HFF-Myc (cell line): ENCODE results near the gene CLEC16A.

Experiments
- DNase-seq: peaks from one replicate; pipeline ENCODE4 v3.0.0-alpha.2; 2011; ENCODE audit warnings: low read depth; ENCODE audit errors: extremely low read depth
- H3K4me3 ChIP-seq: replicated peaks from 2 replicates; pipeline ENCODE4 v1.5.1; 2011; ENCODE audit warnings: low read depth, mild to moderate bottlenecking, control low read depth, low read length
- TF ChIP-seq, protein P1 (sequence below): IDR thresholded peaks from 2 replicates; pipeline ENCODE4 v1.5.1; 2012; ENCODE audit warnings: mild to moderate bottlenecking, low read depth, low read length, control low read depth; ENCODE audit errors: missing control alignments

CLEC16A gene

GRCh38 chr16:11063448-11064201 lies 119.3 kb downstream of the CLEC16A start:
- no peak for DNase-seq
- H3K4me3 ChIP-seq: no peak overlapping the region
- TF ChIP-seq, protein P1, sequence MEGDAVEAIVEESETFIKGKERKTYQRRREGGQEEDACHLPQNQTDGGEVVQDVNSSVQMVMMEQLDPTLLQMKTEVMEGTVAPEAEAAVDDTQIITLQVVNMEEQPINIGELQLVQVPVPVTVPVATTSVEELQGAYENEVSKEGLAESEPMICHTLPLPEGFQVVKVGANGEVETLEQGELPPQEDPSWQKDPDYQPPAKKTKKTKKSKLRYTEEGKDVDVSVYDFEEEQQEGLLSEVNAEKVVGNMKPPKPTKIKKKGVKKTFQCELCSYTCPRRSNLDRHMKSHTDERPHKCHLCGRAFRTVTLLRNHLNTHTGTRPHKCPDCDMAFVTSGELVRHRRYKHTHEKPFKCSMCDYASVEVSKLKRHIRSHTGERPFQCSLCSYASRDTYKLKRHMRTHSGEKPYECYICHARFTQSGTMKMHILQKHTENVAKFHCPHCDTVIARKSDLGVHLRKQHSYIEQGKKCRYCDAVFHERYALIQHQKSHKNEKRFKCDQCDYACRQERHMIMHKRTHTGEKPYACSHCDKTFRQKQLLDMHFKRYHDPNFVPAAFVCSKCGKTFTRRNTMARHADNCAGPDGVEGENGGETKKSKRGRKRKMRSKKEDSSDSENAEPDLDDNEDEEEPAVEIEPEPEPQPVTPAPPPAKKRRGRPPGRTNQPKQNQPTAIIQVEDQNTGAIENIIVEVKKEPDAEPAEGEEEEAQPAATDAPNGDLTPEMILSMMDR: no peak

DNA sequence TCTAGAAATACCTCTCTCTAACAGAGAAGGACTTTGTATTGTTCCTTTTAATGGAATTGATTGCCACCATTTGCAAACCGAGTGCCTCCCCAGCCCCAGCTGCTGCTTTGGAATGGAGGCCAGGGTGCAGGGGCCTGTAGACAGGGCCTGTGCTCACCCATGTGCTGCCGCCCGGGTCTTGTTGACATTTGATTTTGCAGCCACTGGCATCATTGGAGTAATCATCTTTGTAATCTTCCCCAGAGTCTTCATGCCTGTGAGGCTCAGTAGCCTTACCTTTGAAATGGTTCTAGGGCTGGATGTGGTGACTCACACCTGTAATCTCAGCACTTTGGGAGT lies 119.8 kb downstream of the CLEC16A start:
- TF ChIP-seq, protein P1: no peak
- no peak overlapping the region for H3K4me3 ChIP-seq
- DNase-seq: no peak

- no peak overlapping the region for H3K4me3 ChIP-seq
- DNase-seq: no peak
- TF ChIP-seq, protein P1: no peak
Observed at GRCh38 chr16:11064851-11065250, 120.5 kb downstream of the CLEC16A start.

- no peak overlapping the region for H3K4me3 ChIP-seq
- TF ChIP-seq, protein P1: no peak
- no peak for DNase-seq
Observed at GRCh38 chr16:11066261-11066870, 122.0 kb downstream of the CLEC16A start.

DNA sequence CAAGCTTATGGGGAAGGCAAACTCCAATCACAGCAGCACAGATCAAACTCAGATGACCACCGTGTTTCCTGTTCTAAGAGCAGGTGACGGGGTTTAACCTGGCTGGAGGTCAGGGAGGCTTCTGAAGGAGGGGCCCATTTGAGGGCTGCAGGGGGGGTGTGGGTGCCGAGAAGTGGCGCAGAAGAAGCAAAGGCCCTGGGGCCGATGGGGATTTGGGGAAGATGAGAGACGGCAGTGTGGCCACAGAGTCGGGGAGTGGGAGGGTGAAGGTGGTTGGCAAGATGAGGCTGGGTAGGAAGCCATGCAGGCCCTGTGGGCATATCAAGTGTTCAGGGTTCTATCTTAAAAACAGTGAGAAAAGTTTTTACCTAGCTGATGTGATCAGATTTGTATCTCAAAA lies 122.9 kb downstream of the CLEC16A start:
- no peak overlapping the region for H3K4me3 ChIP-seq
- DNase-seq: no peak
- TF ChIP-seq, protein P1: no peak

DNA sequence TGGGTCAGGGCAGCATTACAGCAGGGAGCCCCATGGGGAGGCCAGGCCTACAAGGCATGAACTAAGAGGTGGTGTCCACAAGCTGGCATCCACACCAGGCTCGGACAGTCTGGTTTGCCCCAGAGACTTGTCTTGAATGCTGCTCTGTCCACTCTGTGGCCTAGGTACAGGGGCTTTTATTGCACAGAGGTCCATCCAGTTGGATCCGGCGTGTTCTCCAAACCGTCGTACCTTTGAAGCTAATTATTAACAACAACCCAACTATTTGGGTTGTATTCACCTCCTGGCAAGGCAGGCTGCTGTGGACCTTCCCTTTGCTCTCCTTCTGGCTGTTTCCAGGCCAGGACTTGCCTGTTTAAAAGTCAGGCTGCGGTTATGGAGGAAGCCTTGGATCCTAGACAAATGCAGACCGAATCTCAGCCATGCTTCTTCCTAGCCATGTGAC lies 123.4 kb downstream of the CLEC16A start:
- TF ChIP-seq, protein P1: no peak
- H3K4me3 ChIP-seq: no peak overlapping the region
- DNase-seq: no peak
